Caco-2 (cell line): ENCODE data around the gene CX3CL1. TPM values are rescaled to one million over a fixed set of nuclear protein-coding genes. Genes with fewer than 3 reads are reported as not detected.

Source experiments
- Bru-seq: library from RNA; stranded (reverse); fragments of 400-500 nt; gene quantifications from one replicate; lab custom pipeline; 2021; lab: Mats Ljungman, UMichigan
- BruChase-seq, 2 experiments: library from RNA; stranded (reverse); fragments of 400-500 nt; gene quantifications; one replicate each; lab custom pipeline; 2021; lab: Mats Ljungman, UMichigan
- BruUV-seq: library from RNA; stranded (reverse); fragments of 400-500 nt; replicated peaks from 2 replicates; lab custom pipeline; 2021; lab: Mats Ljungman, UMichigan
- CTCF ChIA-PET: fragments of 300-600 bp; sonication (Branson Sonifier 250); formaldehyde crosslinking; loops from one replicate; lab custom pipeline; 2022; ENCODE audit warnings: antibody characterized with exemption; lab: Charles Lee
- POLR2A ChIA-PET: fragments of 300-600 bp; sonication (Branson Sonifier 250); formaldehyde crosslinking; loops from one replicate; lab custom pipeline; 2022; ENCODE audit warnings: antibody characterized with exemption; lab: Charles Lee
- DNase-seq, 2 experiments: peaks; one replicate each; pipeline versions ENCODE4 v3.0.0 to v3.0.0-alpha.2; 2020 to 2022
- H3K27me3 ChIP-seq: replicated peaks from 2 replicates; pipeline ENCODE4 v1.6.0; 2011; ENCODE audit warnings: low read length; ENCODE audit not compliant: control insufficient read depth, insufficient read depth
- H3K36me3 ChIP-seq: 2 replicates; pipeline ENCODE4 v1.5.1; 2011; ENCODE audit warnings: low read length; ENCODE audit not compliant: control insufficient read depth, insufficient read depth
- H3K4me1 ChIP-seq: fragments of 250-450 bp; sonication (Bioruptor Pico); 2 replicates; pipeline ENCODE4 v1.5.1; 2020; ENCODE audit warnings: mild to moderate bottlenecking
- H3K4me3 ChIP-seq: 2 replicates; pipeline ENCODE4 v1.5.1; 2011; ENCODE audit warnings: low read depth, mild to moderate bottlenecking, control low read depth, low read length
- H3K9me3 ChIP-seq: fragments of 250-450 bp; sonication (Bioruptor Pico); 2 replicates; pipeline ENCODE4 v1.5.1; 2020; ENCODE audit warnings: mild to moderate bottlenecking, moderate library complexity
- H3K27ac Mint-ChIP-seq: one replicate; pipeline ENCODE4 v1.8.0; 2022; ENCODE audit warnings: mixed read lengths; ENCODE audit not compliant: unreplicated experiment
- H3K27me3 Mint-ChIP-seq: one replicate; pipeline ENCODE4 v1.8.0; 2022; ENCODE audit warnings: mixed read lengths; ENCODE audit not compliant: insufficient read depth, unreplicated experiment
- H3K36me3 Mint-ChIP-seq: one replicate; pipeline ENCODE4 v1.8.0; 2022; ENCODE audit warnings: mild to moderate bottlenecking, mixed read lengths; ENCODE audit not compliant: insufficient read depth, unreplicated experiment
- H3K4me1 Mint-ChIP-seq: one replicate; pipeline ENCODE4 v1.8.0; 2022; ENCODE audit warnings: low read depth, mixed read lengths; ENCODE audit not compliant: unreplicated experiment
- H3K4me3 Mint-ChIP-seq: one replicate; pipeline ENCODE4 v1.8.0; 2022; ENCODE audit warnings: mild to moderate bottlenecking, moderate library complexity, mixed read lengths; ENCODE audit not compliant: unreplicated experiment
- H3K9me3 Mint-ChIP-seq: one replicate; pipeline ENCODE4 v1.8.0; 2022; ENCODE audit warnings: mixed read lengths; ENCODE audit not compliant: unreplicated experiment
- intact Hi-C: fragments of 100-400 bp; cut with micrococcal nuclease; formaldehyde crosslinking; loops from one replicate; pipeline ENCODE4 v1.10.0; 2022; ENCODE audit not compliant: unreplicated experiment
- long read RNA-seq: library from polyadenylated mRNA; stranded (forward); transcript quantifications from one replicate; pipeline ENCODE4 v2.0.0, GENCODE V29; 2022
- total RNA-seq: library from RNA; stranded (reverse); gene quantifications from 2 replicates; pipeline ENCODE4 v1.2.3, GENCODE V29; 2022
- TF ChIP-seq, protein P1 (sequence below), 2 experiments: fragments of 200-600 bp in 1 of 2; IDR thresholded peaks; 1 replicate in 1 of 2; 2 replicates in 1 of 2; pipeline versions ENCODE4 v1.5.1 to v1.8.0; 2011 to 2022; ENCODE audit warnings: antibody characterized with exemption in 1 of 2, control low read depth in 1 of 2, inconsistent platforms in 1 of 2, low read depth in 1 of 2, low read length in 1 of 2, mild to moderate bottlenecking in 1 of 2, moderate library complexity in 1 of 2; ENCODE audit not compliant: insufficient read depth in 1 of 2, severe bottlenecking in 1 of 2, unreplicated experiment in 1 of 2

Gene CX3CL1
- total RNA-seq, result 0.16 TPM in 1 of 2 replicates, not detected in the other
- Bru-seq, nascent RNA, result percentile 6 among the genes with signal in this experiment
- percentile 13 among the genes with signal in this experiment for BruChase-seq, experiment 1, labeled RNA remaining after a 2-hour chase
- BruChase-seq, experiment 2, labeled RNA remaining after a 6-hour chase, result not detected
- long read RNA-seq, result 0 reads

DNA sequence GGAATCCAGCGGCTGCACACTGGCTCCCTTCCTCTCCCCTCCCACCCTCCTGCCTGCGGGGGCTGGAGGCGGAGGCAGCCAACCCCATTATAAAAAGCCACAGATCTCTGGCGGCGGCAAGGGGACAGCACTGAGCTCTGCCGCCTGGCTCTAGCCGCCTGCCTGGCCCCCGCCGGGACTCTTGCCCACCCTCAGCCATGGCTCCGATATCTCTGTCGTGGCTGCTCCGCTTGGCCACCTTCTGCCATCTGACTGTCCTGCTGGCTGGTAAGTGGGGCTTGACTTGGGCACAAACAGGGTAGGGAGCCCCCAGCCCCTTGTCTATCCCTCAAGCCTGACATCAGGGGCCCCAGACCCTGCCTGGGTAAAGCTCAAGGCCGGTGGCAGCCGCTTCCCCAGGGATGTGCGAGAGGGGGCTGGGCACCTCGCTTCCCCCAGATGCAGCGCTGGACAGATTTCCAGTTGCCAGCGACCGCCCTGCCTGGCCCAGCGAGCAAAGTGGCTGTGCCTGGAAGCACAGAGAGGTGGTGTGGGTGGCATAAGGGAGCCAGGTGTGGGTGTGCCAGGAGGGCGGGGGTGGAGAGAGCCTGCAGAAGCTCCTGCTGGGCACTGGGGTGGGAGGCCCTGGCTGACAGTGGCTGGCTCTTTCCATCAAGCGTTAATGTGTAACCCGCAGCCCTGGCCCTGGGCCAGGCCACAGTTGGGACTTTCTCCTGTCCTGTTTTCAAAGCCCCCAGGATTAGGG is at the start of gene CX3CL1:
TSS of gene CX3CL1 (plus strand) at position 119 of the 745 bp plus-strand sequence. CDS start at position 198, 79 bp downstream.
- no peaks in the 10 kb centered on the region for H3K9me3 Mint-ChIP-seq
- Histone ChIP-seq H3K27me3 (no peaks in the 10 kb centered on the region), H3K4me3 (no peak within 1 kb of the TSS), H3K9me3 (no peaks in the 10 kb centered on the region), H3K36me3 (no peaks in the 10 kb centered on the region), H3K4me1 (peaks cover 13% of the 10 kb centered on the region)
- no peaks in the 10 kb centered on the region for H3K27me3 Mint-ChIP-seq
- H3K36me3 Mint-ChIP-seq, result no peaks in the 10 kb centered on the region
- no peak for DNase-seq
- no TSS peak for BruUV-seq
- no peak within 1 kb of the TSS for H3K4me3 Mint-ChIP-seq
- ChIA-PET CTCF (no interaction called here), POLR2A (no interaction called here)
- peaks cover 13% of the 10 kb centered on the region for H3K4me1 Mint-ChIP-seq
- intact Hi-C loops, result no loop called here
- TF ChIP-seq, protein P1, sequence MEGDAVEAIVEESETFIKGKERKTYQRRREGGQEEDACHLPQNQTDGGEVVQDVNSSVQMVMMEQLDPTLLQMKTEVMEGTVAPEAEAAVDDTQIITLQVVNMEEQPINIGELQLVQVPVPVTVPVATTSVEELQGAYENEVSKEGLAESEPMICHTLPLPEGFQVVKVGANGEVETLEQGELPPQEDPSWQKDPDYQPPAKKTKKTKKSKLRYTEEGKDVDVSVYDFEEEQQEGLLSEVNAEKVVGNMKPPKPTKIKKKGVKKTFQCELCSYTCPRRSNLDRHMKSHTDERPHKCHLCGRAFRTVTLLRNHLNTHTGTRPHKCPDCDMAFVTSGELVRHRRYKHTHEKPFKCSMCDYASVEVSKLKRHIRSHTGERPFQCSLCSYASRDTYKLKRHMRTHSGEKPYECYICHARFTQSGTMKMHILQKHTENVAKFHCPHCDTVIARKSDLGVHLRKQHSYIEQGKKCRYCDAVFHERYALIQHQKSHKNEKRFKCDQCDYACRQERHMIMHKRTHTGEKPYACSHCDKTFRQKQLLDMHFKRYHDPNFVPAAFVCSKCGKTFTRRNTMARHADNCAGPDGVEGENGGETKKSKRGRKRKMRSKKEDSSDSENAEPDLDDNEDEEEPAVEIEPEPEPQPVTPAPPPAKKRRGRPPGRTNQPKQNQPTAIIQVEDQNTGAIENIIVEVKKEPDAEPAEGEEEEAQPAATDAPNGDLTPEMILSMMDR (IDR thresholded peaks at IDR 0.05; ENCODE audit: insufficient read depth in 1 of 2, low read depth in 1 of 2, low read length in 1 of 2, severe bottlenecking in 1 of 2, unreplicated experiment in 1 of 2), result no peak
- H3K27ac Mint-ChIP-seq, result peak within 1 kb of the TSS; percentile 48

DNA sequence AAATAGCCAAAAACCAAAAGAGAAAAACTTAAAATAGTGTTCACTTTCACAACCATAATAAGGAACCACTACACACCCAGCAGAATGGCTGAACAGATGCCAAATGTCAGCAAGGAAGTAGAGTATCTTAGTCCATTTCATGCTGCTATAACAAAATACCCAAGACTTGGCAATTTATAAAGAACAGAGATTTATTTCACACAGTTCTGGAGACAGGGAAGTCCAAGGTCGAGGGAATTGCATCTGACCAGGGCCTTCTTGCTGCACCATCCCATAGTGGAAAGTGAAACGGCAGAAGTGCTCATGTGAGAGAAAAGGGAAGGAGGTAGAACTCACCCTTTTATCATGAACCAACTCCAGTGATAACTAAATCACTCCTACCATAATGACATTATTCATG is 47.5 kb upstream of the CX3CL1 start:
- H3K4me1 Mint-ChIP-seq, result no peaks in the 10 kb centered on the region
- H3K27ac Mint-ChIP-seq, result no peak overlapping the region
- no peak overlapping the region for H3K4me3 Mint-ChIP-seq
- Histone ChIP-seq H3K4me1 (no peaks in the 10 kb centered on the region), H3K4me3 (no peak overlapping the region), H3K27me3 (no peaks in the 10 kb centered on the region), H3K36me3 (no peaks in the 10 kb centered on the region), H3K9me3 (no peaks in the 10 kb centered on the region)
- no peaks in the 10 kb centered on the region for H3K36me3 Mint-ChIP-seq
- BruUV-seq, result no TSS peak
- intact Hi-C loops, result no loop called here
- no peak for DNase-seq
- TF ChIP-seq, protein P1 (IDR thresholded peaks at IDR 0.05; ENCODE audit: insufficient read depth in 1 of 2, low read depth in 1 of 2, low read length in 1 of 2, severe bottlenecking in 1 of 2, unreplicated experiment in 1 of 2), result no peak
- no peaks in the 10 kb centered on the region for H3K27me3 Mint-ChIP-seq
- H3K9me3 Mint-ChIP-seq, result no peaks in the 10 kb centered on the region
- ChIA-PET CTCF (no interaction called here), POLR2A (no interaction called here)

DNA sequence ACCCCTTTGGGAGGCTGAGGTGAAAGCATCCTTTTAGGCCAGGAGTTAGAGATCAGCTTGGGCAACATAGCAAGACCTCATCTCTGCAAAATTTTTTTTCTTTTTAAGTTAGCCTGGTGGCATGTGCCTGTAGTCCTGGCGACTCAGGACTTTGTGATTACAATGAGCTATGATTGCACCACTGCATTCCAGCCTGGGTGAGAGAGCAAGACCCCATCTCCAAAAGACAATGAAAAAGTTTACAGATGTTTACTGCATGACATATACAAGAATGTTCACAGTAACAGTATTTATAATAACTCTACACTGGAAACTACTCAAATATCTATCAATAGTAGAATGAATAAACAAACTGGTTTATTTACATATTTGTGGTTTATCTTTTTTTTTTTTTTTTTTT is 46.8 kb upstream of the CX3CL1 start:
- ChIA-PET CTCF (no interaction called here), POLR2A (no interaction called here)

More for the DNA sequence above, 46.8 kb upstream of the CX3CL1 start:
- TF ChIP-seq, protein P1 (IDR thresholded peaks at IDR 0.05; ENCODE audit: insufficient read depth in 1 of 2, low read depth in 1 of 2, low read length in 1 of 2, severe bottlenecking in 1 of 2, unreplicated experiment in 1 of 2), result no peak
- Mint-ChIP-seq H3K4me3 (no peak overlapping the region), H3K4me1 (no peaks in the 10 kb centered on the region), H3K27me3 (no peaks in the 10 kb centered on the region), H3K36me3 (no peaks in the 10 kb centered on the region), H3K27ac (no peak overlapping the region), H3K9me3 (no peaks in the 10 kb centered on the region)
- no TSS peak for BruUV-seq
- no peak for DNase-seq
- Histone ChIP-seq H3K9me3 (no peaks in the 10 kb centered on the region), H3K36me3 (no peaks in the 10 kb centered on the region), H3K4me3 (no peak overlapping the region), H3K4me1 (no peaks in the 10 kb centered on the region), H3K27me3 (no peaks in the 10 kb centered on the region)
- intact Hi-C loops, result no loop called here
